Measurements from ENCODE around the gene CBFA2T2.

The CBFA2T2 gene

GRCh38 chr20:33685328-33686099 is 195.6 kb downstream of the CBFA2T2 start:
- DNase-seq (ENCODE audit: low read depth), result no peak
- H3K4me3 ChIP-seq (ENCODE audit: control insufficient read depth, low read depth, low read length), result peak overlapping the region; percentile 39
- TF ChIP-seq CTCF (IDR thresholded peaks at IDR 0.05; ENCODE audit: control insufficient read depth, insufficient read depth, low read depth, low read length, missing control alignments), result no peak

GRCh38 chr20:33686100-33686983 is 196.4 kb downstream of the CBFA2T2 start, which contains the start of gene E2F1:
Gene E2F1, minus strand, starts transcription at chr20:33686385. Its CDS starts 121 bp downstream, at chr20:33686264.
- H3K4me3 ChIP-seq (ENCODE audit: control insufficient read depth, low read depth, low read length), result peak within 1 kb of the TSS; percentile 52
- no peak for DNase-seq (ENCODE audit: low read depth)
- TF ChIP-seq CTCF (IDR thresholded peaks at IDR 0.05; ENCODE audit: control insufficient read depth, insufficient read depth, low read depth, low read length, missing control alignments), result peak; percentile 28

GRCh38 chr20:33686984-33687366 is 197.1 kb downstream of the CBFA2T2 start:
- no peak for TF ChIP-seq CTCF (IDR thresholded peaks at IDR 0.05; ENCODE audit: control insufficient read depth, insufficient read depth, low read depth, low read length, missing control alignments)
- no peak for DNase-seq (ENCODE audit: low read depth)
- peak overlapping the region; percentile 52 for H3K4me3 ChIP-seq (ENCODE audit: control insufficient read depth, low read depth, low read length)

GRCh38 chr20:33687370-33687915 is 197.5 kb downstream of the CBFA2T2 start:
- no peak for DNase-seq (ENCODE audit: low read depth)

GRCh38 chr20:33687993-33688937 is 198.4 kb downstream of the CBFA2T2 start:
- H3K4me3 ChIP-seq (ENCODE audit: control insufficient read depth, low read depth, low read length), result no peak overlapping the region

More at GRCh38 chr20:33687370-33687915, 197.5 kb downstream of the CBFA2T2 start:
- TF ChIP-seq CTCF (IDR thresholded peaks at IDR 0.05; ENCODE audit: control insufficient read depth, insufficient read depth, low read depth, low read length, missing control alignments), result no peak
- H3K4me3 ChIP-seq (ENCODE audit: control insufficient read depth, low read depth, low read length), result no peak overlapping the region

More at GRCh38 chr20:33687993-33688937, 198.4 kb downstream of the CBFA2T2 start:
- no peak for TF ChIP-seq CTCF (IDR thresholded peaks at IDR 0.05; ENCODE audit: control insufficient read depth, insufficient read depth, low read depth, low read length, missing control alignments)
- DNase-seq (ENCODE audit: low read depth), result no peak
